Panc1 (cell line): ENCODE results near the gene C16orf90.

ENCODE experiments used
- CTCF ChIP-seq: fragments of 450-650 bp; IDR thresholded peaks from 2 replicates; pipeline ENCODE4 v1.5.1; 2017; ENCODE audit warnings: mild to moderate bottlenecking
- POLR2AphosphoS5 ChIP-seq: IDR thresholded peaks from 2 replicates; pipeline ENCODE4 v1.6.1; 2012; ENCODE audit warnings: mild to moderate bottlenecking, low read depth, low read length, moderate library complexity
- REST ChIP-seq, 2 experiments: IDR thresholded peaks; 2 replicates each; pipeline ENCODE4 v1.6.1; 2011 to 2012; ENCODE audit warnings: low read depth in 2 of 2, control low read depth in 1 of 2, low read length in 1 of 2, mild to moderate bottlenecking in 1 of 2, moderate library complexity in 1 of 2; ENCODE audit not compliant: insufficient read depth in 1 of 2
- SIN3A ChIP-seq: IDR thresholded peaks from 2 replicates; pipeline ENCODE4 v1.6.1; 2012; ENCODE audit warnings: low read depth, mild to moderate bottlenecking, low read length, moderate library complexity, borderline replicate concordance; ENCODE audit not compliant: insufficient read depth
- TCF7L2 ChIP-seq: IDR thresholded peaks from 2 replicates; pipeline ENCODE4 v1.6.1; 2011; ENCODE audit warnings: mild to moderate bottlenecking, low read depth, low read length, inconsistent platforms

- no peak for TF ChIP-seq CTCF
- TF ChIP-seq SIN3A, result no peak
- TF ChIP-seq POLR2AphosphoS5, result no peak
- TF ChIP-seq REST (IDR thresholded peaks at IDR 0.05; ENCODE audit: insufficient read depth in 1 of 2, low read depth in 2 of 2, low read length in 1 of 2), result no peak
- TF ChIP-seq TCF7L2, result no peak
These were observed at the start of gene C16orf90 for GRCh38 chr16:3495176-3495575.
